PC-9 (cell line): ENCODE results near the gene WASL. TPM values are rescaled to one million over a fixed set of nuclear protein-coding genes. Genes with fewer than 3 reads are reported as not detected.

Source experiments
- BruUV-seq: library from RNA; stranded (reverse); fragments of 400-500 nt; replicated peaks from 2 replicates; lab custom pipeline; 2021; lab: Mats Ljungman, UMichigan
- CTCF ChIA-PET: fragments of 300-600 bp; sonication (Branson Sonifier 250); formaldehyde crosslinking; loops from one replicate; lab custom pipeline; 2022; ENCODE audit warnings: antibody characterized with exemption; lab: Charles Lee
- POLR2A ChIA-PET: fragments of 300-600 bp; sonication (Branson Sonifier 250); formaldehyde crosslinking; loops from one replicate; lab custom pipeline; 2022; ENCODE audit warnings: antibody characterized with exemption; ENCODE audit not compliant: unreplicated experiment; lab: Charles Lee
- DNase-seq, 2 experiments: peaks; one replicate each; pipeline versions ENCODE4 v3.0.0 to v3.0.0-alpha.2; 2015 to 2022; ENCODE audit warnings: mixed read lengths in 1 of 2
- H2AFZ ChIP-seq: fragments of 200-600 bp; sonication (generic); 2 replicates; pipeline ENCODE4 v1.8.1; 2017; ENCODE audit warnings: antibody characterized with exemption
- H3F3A ChIP-seq: fragments of 200-600 bp; sonication (generic); 2 replicates; pipeline ENCODE4 v1.8.1; 2017; ENCODE audit warnings: antibody characterized with exemption, mild to moderate bottlenecking, low read depth; ENCODE audit not compliant: insufficient read depth
- H3K27ac ChIP-seq: fragments of 200-600 bp; sonication (generic); 2 replicates; pipeline ENCODE4 v1.6.1; 2016; ENCODE audit warnings: mixed run types
- H3K27me3 ChIP-seq: fragments of 200-600 bp; sonication (generic); 2 replicates; pipeline ENCODE4 v1.6.1; 2016; ENCODE audit warnings: low read depth, mixed run types; ENCODE audit not compliant: insufficient read depth
- H3K36me3 ChIP-seq: fragments of 200-600 bp; sonication (generic); 2 replicates; pipeline ENCODE4 v1.6.1; 2016; ENCODE audit warnings: low read depth, mixed run types
- H3K4me1 ChIP-seq: fragments of 200-600 bp; sonication (generic); replicated peaks from 2 replicates; pipeline ENCODE4 v1.6.1; 2016; ENCODE audit warnings: mixed run types; ENCODE audit not compliant: insufficient read depth
- H3K4me2 ChIP-seq: fragments of 200-600 bp; sonication (generic); 2 replicates; pipeline ENCODE4 v1.6.1; 2017; ENCODE audit warnings: mixed run types
- H3K4me3 ChIP-seq: fragments of 200-600 bp; sonication (generic); 2 replicates; pipeline ENCODE4 v1.6.1; 2016; ENCODE audit warnings: mixed run types
- H3K79me2 ChIP-seq: fragments of 200-600 bp; sonication (generic); 2 replicates; pipeline ENCODE4 v1.6.1; 2017; ENCODE audit warnings: low read depth, mixed run types
- H3K9me2 ChIP-seq: fragments of 200-600 bp; sonication (generic); 2 replicates; pipeline ENCODE4 v1.8.1; 2017; ENCODE audit warnings: mild to moderate bottlenecking; ENCODE audit not compliant: insufficient read depth
- H3K9me3 ChIP-seq: fragments of 200-600 bp; sonication (generic); 2 replicates; pipeline ENCODE4 v1.8.1; 2016; ENCODE audit warnings: low read depth; ENCODE audit not compliant: insufficient read depth
- H4K20me1 ChIP-seq: fragments of 200-600 bp; sonication (generic); 2 replicates; pipeline ENCODE4 v1.8.1; 2017; ENCODE audit not compliant: insufficient read depth
- EZH2 ChIP-seq: fragments of 200-600 bp; sonication (generic); IDR thresholded peaks from 2 replicates; pipeline ENCODE4 v1.8.0; 2017; ENCODE audit warnings: antibody characterized with exemption, low read depth
- intact Hi-C: fragments of 100-400 bp; cut with micrococcal nuclease; formaldehyde crosslinking; loops from one replicate; pipeline ENCODE4 v1.10.0; 2022; ENCODE audit not compliant: unreplicated experiment
- total RNA-seq: library from RNA; stranded (reverse); gene quantifications from 2 replicates; pipeline ENCODE4 v1.2.3, GENCODE V29; 2021
- TF ChIP-seq, protein P1 (sequence below): fragments of 200-600 bp; sonication (generic); conservative IDR thresholded peaks from 2 replicates; pipeline ENCODE4 v1.6.1; 2017; ENCODE audit warnings: mixed run types, antibody characterized with exemption, mild to moderate bottlenecking, moderate library complexity

Gene WASL
- total RNA-seq, 1 experiment from 2014 or later, result 40.3 TPM

DNA sequence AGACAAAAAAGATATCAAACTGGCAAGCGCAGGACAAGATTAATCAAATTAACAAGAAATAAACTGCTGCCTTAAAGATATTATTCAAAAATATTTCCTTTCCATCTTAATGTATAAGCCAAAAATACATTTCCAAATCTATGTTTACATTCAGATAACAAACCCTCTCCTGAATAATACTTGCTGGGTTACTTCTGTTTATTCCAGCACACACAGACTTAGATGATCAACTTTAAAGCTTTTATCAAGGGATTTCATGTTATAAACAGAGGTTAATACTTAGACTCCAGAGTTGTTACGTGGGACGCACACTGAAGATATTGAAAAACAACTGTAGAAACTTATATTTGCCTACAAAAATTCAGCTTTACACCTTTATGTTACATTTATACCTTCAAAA, 59.6 kb downstream of the WASL start:
- no peak overlapping the region for H2AFZ ChIP-seq
- no peaks in the 10 kb centered on the region for H3K27me3 ChIP-seq
- H4K20me1 ChIP-seq, result peaks cover 8% of the 10 kb centered on the region
- H3K4me1 ChIP-seq, result no peaks in the 10 kb centered on the region
- H3F3A ChIP-seq, result no peaks in the 10 kb centered on the region; the same call in 1 of the 2 replicates
- no peak overlapping the region for H3K4me3 ChIP-seq
- intact Hi-C loops, result no loop called here
- H3K4me2 ChIP-seq, result no peak overlapping the region
- no TSS peak for BruUV-seq
- ChIA-PET POLR2A (no interaction called here), CTCF (no interaction called here)
- TF ChIP-seq, protein P1, sequence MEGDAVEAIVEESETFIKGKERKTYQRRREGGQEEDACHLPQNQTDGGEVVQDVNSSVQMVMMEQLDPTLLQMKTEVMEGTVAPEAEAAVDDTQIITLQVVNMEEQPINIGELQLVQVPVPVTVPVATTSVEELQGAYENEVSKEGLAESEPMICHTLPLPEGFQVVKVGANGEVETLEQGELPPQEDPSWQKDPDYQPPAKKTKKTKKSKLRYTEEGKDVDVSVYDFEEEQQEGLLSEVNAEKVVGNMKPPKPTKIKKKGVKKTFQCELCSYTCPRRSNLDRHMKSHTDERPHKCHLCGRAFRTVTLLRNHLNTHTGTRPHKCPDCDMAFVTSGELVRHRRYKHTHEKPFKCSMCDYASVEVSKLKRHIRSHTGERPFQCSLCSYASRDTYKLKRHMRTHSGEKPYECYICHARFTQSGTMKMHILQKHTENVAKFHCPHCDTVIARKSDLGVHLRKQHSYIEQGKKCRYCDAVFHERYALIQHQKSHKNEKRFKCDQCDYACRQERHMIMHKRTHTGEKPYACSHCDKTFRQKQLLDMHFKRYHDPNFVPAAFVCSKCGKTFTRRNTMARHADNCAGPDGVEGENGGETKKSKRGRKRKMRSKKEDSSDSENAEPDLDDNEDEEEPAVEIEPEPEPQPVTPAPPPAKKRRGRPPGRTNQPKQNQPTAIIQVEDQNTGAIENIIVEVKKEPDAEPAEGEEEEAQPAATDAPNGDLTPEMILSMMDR, result no peak
- TF ChIP-seq EZH2, result no peak
- no peaks in the 10 kb centered on the region for H3K9me2 ChIP-seq
- peaks cover 34% of the 10 kb centered on the region; the same call in 1 of the 2 replicates for H3K36me3 ChIP-seq
- H3K79me2 ChIP-seq, result no peaks in the 10 kb centered on the region
- no peak overlapping the region for H3K27ac ChIP-seq
- H3K9me3 ChIP-seq, result no peaks in the 10 kb centered on the region
- no peak for DNase-seq

DNA sequence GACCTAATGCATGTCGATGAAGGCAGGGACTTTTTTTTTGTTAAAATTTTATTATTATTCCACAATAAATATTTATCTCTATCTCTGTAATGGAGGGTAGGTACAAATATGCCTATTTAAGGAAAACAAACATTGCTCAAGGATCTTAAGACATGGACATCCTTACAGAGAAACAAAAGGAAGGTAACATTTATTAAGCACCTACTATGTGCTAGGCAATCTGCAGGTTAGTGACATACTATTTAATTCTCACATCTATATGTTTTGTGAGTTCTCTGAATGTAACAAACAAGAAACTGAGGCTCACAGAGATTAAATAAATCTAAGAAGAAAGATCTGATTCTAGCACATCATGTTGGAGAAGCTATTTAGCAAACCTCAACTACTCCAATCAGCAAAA, 61.1 kb downstream of the WASL start:
- Histone ChIP-seq H3K9me3 (no peaks in the 10 kb centered on the region), H3K36me3 (peaks cover 29% of the 10 kb centered on the region; the same call in 1 of the 2 replicates), H3K9me2 (no peaks in the 10 kb centered on the region), H4K20me1 (peaks cover 6% of the 10 kb centered on the region), H3K79me2 (no peaks in the 10 kb centered on the region), H3K4me3 (no peak overlapping the region), H2AFZ (no peak overlapping the region), H3K27me3 (no peaks in the 10 kb centered on the region), H3K4me1 (no peaks in the 10 kb centered on the region), H3F3A (no peaks in the 10 kb centered on the region), H3K4me2 (no peak overlapping the region), H3K27ac (no peak overlapping the region)
- no peak for DNase-seq
- intact Hi-C loops, result no loop called here
- POLR2A ChIA-PET, result no interaction called here
- CTCF ChIA-PET, result no interaction called here
- BruUV-seq, result no TSS peak
- TF ChIP-seq EZH2, result no peak
- TF ChIP-seq, protein P1, result no peak

DNA sequence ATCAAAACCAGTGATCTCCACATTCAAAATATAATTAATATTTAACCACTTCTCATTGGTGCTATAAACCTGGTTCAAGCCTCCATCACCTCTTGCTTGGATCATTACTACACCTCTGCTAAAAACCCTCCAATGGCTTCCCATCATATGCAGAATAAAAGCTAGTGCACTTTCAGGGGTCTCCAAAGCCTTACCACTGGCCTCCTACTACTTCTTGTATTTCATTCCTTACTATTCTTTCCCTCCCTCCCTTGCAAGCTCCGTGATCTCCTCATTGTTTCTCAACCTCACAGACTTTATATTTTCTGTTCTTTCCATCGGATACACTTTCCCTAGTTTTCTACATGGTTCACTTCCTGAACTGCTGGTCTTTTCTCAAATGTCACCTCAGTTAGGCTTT, 61.6 kb downstream of the WASL start:
- Histone ChIP-seq H3K4me1 (no peaks in the 10 kb centered on the region), H3K9me2 (no peaks in the 10 kb centered on the region), H3K9me3 (no peaks in the 10 kb centered on the region), H3K4me2 (no peak overlapping the region), H3K4me3 (no peak overlapping the region), H3F3A (no peaks in the 10 kb centered on the region), H3K79me2 (no peaks in the 10 kb centered on the region), H3K27ac (no peak overlapping the region), H3K36me3 (peaks cover 25% of the 10 kb centered on the region; the same call in 1 of the 2 replicates), H2AFZ (no peak overlapping the region), H3K27me3 (no peaks in the 10 kb centered on the region), H4K20me1 (peaks cover 4% of the 10 kb centered on the region; the same call in 1 of the 2 replicates)
- ChIA-PET POLR2A (no interaction called here), CTCF (no interaction called here)
- no TSS peak for BruUV-seq
- TF ChIP-seq, protein P1, result no peak
- TF ChIP-seq EZH2, result no peak
- DNase-seq, result no peak
- intact Hi-C loops, result no loop called here
